ENCODE data around the gene BICRAL. TPM values are rescaled to one million over a fixed set of nuclear protein-coding genes. Genes with fewer than 3 reads are reported as not detected.

Gene BICRAL
- total RNA-seq, 1 donor from 2014 or later, result 25.5 TPM

GRCh38 chr6:42761287-42762067 is 20.4 kb upstream of the BICRAL start:
- intact Hi-C loops (cut with micrococcal nuclease), result no loop called here
- Mint-ChIP-seq H3K27me3 (no peaks in the 10 kb centered on the region), H3K36me3 (ENCODE audit: low read depth) (peaks cover 26% of the 10 kb centered on the region), H3K9me3 (no peaks in the 10 kb centered on the region), H3K4me3 (no peak overlapping the region), H3K4me1 (peaks cover 7% of the 10 kb centered on the region), H3K27ac (no peak overlapping the region)
- DNase-seq (no peak), ATAC-seq (ENCODE audit: low read depth) (no peak)
- CTCF ChIA-PET, result no interaction called here
- POLR2A ChIA-PET, result interaction anchor here (1.7 to 2.0 kb wide), 2 partner anchors 15 to 19 kb away, joined by 4 to 17 read pairs; partner anchors contain the start of gene TBCC
- TF ChIP-seq CTCF (IDR thresholded peaks at IDR 0.05), result no peak

- ATAC-seq (ENCODE audit: low read depth) (no peak), DNase-seq (no peak)
- ChIA-PET POLR2A (interaction anchor here (0.9 to 2.0 kb wide), 3 partner anchors 8 to 18 kb away, joined by 4 to 17 read pairs (median 5); partner anchors contain the start of gene TBCC), CTCF (interaction anchor here (0.6 kb wide), 1 partner anchor 31 kb away, joined by 3 read pairs; no protein-coding TSS in a partner anchor)
- Mint-ChIP-seq H3K9me3 (no peaks in the 10 kb centered on the region), H3K4me3 (no peak overlapping the region), H3K36me3 (ENCODE audit: low read depth) (peaks cover 28% of the 10 kb centered on the region), H3K27ac (no peak overlapping the region), H3K4me1 (peaks cover 6% of the 10 kb centered on the region), H3K27me3 (no peaks in the 10 kb centered on the region)
- no peak for TF ChIP-seq CTCF (IDR thresholded peaks at IDR 0.05)
- intact Hi-C loops (cut with micrococcal nuclease), result no loop called here
Measured at GRCh38 chr6:42762426-42762859, 19.4 kb upstream of the BICRAL start.

- peaks cover 2% of the 10 kb centered on the region for H3K4me1 Mint-ChIP-seq
- H3K27me3 Mint-ChIP-seq, result no peaks in the 10 kb centered on the region
- ChIA-PET POLR2A (interaction anchor here (0.9 kb wide), 2 partner anchors 8 to 16 kb away, joined by 3 to 5 read pairs; no protein-coding TSS in a partner anchor), CTCF (interaction anchor here (0.6 kb wide), 1 partner anchor 31 kb away, joined by 3 read pairs; no protein-coding TSS in a partner anchor)
- H3K4me3 Mint-ChIP-seq, result no peak overlapping the region
- peaks cover 27% of the 10 kb centered on the region for H3K36me3 Mint-ChIP-seq (ENCODE audit: low read depth)
- H3K27ac Mint-ChIP-seq, result no peak overlapping the region
- no peak for DNase-seq
- no peaks in the 10 kb centered on the region for H3K9me3 Mint-ChIP-seq
- no peak for ATAC-seq (ENCODE audit: low read depth)
- intact Hi-C loops (cut with micrococcal nuclease), result no loop called here
- TF ChIP-seq CTCF (IDR thresholded peaks at IDR 0.05), result no peak
Measured at GRCh38 chr6:42762950-42763349, 18.9 kb upstream of the BICRAL start.

GRCh38 chr6:42764911-42765648 is 16.8 kb upstream of the BICRAL start:
- POLR2A ChIA-PET, result interaction anchor here (0.6 to 27.3 kb wide), 4 partner anchors 8 to 113 kb away, joined by 3 to 1220 read pairs (median 8); partner anchors contain the start of genes BICRAL and TBCC
- Mint-ChIP-seq H3K27me3 (no peaks in the 10 kb centered on the region), H3K4me3 (no peak overlapping the region), H3K9me3 (no peaks in the 10 kb centered on the region), H3K4me1 (peaks cover 3% of the 10 kb centered on the region), H3K36me3 (ENCODE audit: low read depth) (peaks cover 17% of the 10 kb centered on the region), H3K27ac (no peak overlapping the region)
- no peak for DNase-seq
- no peak for TF ChIP-seq CTCF (IDR thresholded peaks at IDR 0.05)
- intact Hi-C loops (cut with micrococcal nuclease), result no loop called here
- ATAC-seq (ENCODE audit: low read depth), result no peak
- CTCF ChIA-PET, result no interaction called here

All from activated B cell treated with CpG ODN at 0.5 μM for 24 hours (primary cell).